Superior temporal gyrus (tissue), 1 donor: Measurements from ENCODE around the gene SAMD15.
A peak's percentile ranks its signal among the peaks of the same experiment; 100 is the strongest.
"Not testable (repeated sequence)": the region's sequence is repeated elsewhere in the genome, so short reads cannot be mapped to it uniquely, and the experiment has no call there.

ENCODE experiments used
- DNase-seq: peaks from one replicate; pipeline ENCODE4 v3.0.0-alpha.2; 2016; ENCODE audit errors: extremely low spot score

The SAMD15 gene

GRCh38 chr14:77375973-77376770, 1.0 kb upstream of the SAMD15 start:
- peak; percentile 18 for DNase-seq

GRCh38 chr14:77377502-77377844, 294 bp downstream of the SAMD15 start:
- no peak for DNase-seq

- DNase-seq = no peak
These were observed 1.5 kb downstream of the SAMD15 start for GRCh38 chr14:77378701-77379100.

GRCh38 chr14:77390188-77390587, 13.0 kb downstream of the SAMD15 start:
- DNase-seq = no peak

GRCh38 chr14:77400216-77400615, 23.0 kb downstream of the SAMD15 start:
- DNase-seq = no peak

- DNase-seq = no peak
These were observed 26.6 kb downstream of the SAMD15 start for GRCh38 chr14:77403768-77404167.

- DNase-seq = no peak
These were observed 28.9 kb downstream of the SAMD15 start for GRCh38 chr14:77406086-77406485.

GRCh38 chr14:77406718-77407117, 29.5 kb downstream of the SAMD15 start:
- DNase-seq = no peak

- peak; percentile 8 for DNase-seq
These were observed 30.0 kb downstream of the SAMD15 start for GRCh38 chr14:77407158-77407557.

GRCh38 chr14:77409131-77409533, 32.0 kb downstream of the SAMD15 start:
- DNase-seq = no peak

- DNase-seq = not testable (repeated sequence)
These were observed 38.3 kb downstream of the SAMD15 start for GRCh38 chr14:77415403-77416030.

GRCh38 chr14:77416098-77416497, 38.9 kb downstream of the SAMD15 start:
- DNase-seq = not testable (repeated sequence)

- no peak for DNase-seq
These were observed 39.7 kb downstream of the SAMD15 start for GRCh38 chr14:77416836-77417235.

GRCh38 chr14:77421201-77421600, 44.0 kb downstream of the SAMD15 start:
- no peak for DNase-seq

- no peak for DNase-seq
These were observed 46.2 kb downstream of the SAMD15 start, which contains the start of gene NOXRED1 for GRCh38 chr14:77423423-77423822. NOXRED1 (minus strand) TSS chr14:77423523; CDS start chr14:77422889, 634 bp downstream.

GRCh38 chr14:77424862-77425261, 47.7 kb downstream of the SAMD15 start:
- no peak for DNase-seq

- no peak for DNase-seq
These were observed 49.2 kb downstream of the SAMD15 start for GRCh38 chr14:77426396-77426795.

GRCh38 chr14:77436042-77436441, 58.9 kb downstream of the SAMD15 start:
- no peak for DNase-seq

GRCh38 chr14:77438596-77438995, 61.4 kb downstream of the SAMD15 start:
- DNase-seq = no peak

- DNase-seq = no peak
These were observed 62.7 kb downstream of the SAMD15 start for GRCh38 chr14:77439861-77440260.
